GM19351 (cell line): Measurements from ENCODE around the gene TSEN2.

Experiments used
- ATAC-seq: cut with Tn5 transposase; IDR thresholded peaks from one replicate; pipeline ENCODE4 v1.9.1; 2021; ENCODE audit warnings: mild to moderate bottlenecking, moderate library complexity; ENCODE audit not compliant: unreplicated experiment

The TSEN2 gene

GRCh38 chr3:12582730-12583129 lies 98.5 kb downstream of the TSEN2 start:
- ATAC-seq: no peak
